Progenitor cell of endocrine pancreas (in vitro differentiated cells): ENCODE data around the gene BMP4. TPM values are rescaled to one million over a fixed set of nuclear protein-coding genes. Genes with fewer than 3 reads are reported as not detected.

ENCODE experiments used
- DNase-seq: peaks from one replicate; pipeline ENCODE4 v3.0.0; 2021; ENCODE audit warnings: low spot score; ENCODE audit not compliant: unreplicated experiment
- H3K27ac Mint-ChIP-seq: 2 replicates; pipeline ENCODE4 v1.8.0; 2021; ENCODE audit warnings: mild to moderate bottlenecking, moderate library complexity, mixed read lengths
- H3K27me3 Mint-ChIP-seq: 2 replicates; pipeline ENCODE4 v1.8.0; 2021; ENCODE audit warnings: mixed read lengths
- H3K36me3 Mint-ChIP-seq: 2 replicates; pipeline ENCODE4 v1.8.0; 2022; ENCODE audit warnings: mixed read lengths; ENCODE audit not compliant: insufficient read depth
- H3K4me1 Mint-ChIP-seq: 2 replicates; pipeline ENCODE4 v1.8.0; 2021; ENCODE audit warnings: low read depth, mixed read lengths
- H3K4me3 Mint-ChIP-seq: 2 replicates; pipeline ENCODE4 v1.8.0; 2021; ENCODE audit warnings: low read depth, mild to moderate bottlenecking, moderate library complexity, mixed read lengths
- H3K9me3 Mint-ChIP-seq: 2 replicates; pipeline ENCODE4 v1.8.0; 2021; ENCODE audit warnings: low read depth, mixed read lengths
- CTCF ChIP-seq: fragments of 200-600 bp; sonication (generic); IDR thresholded peaks from one replicate; pipeline ENCODE4 v1.5.0; 2021; ENCODE audit warnings: antibody characterized with exemption, mild to moderate bottlenecking; ENCODE audit not compliant: unreplicated experiment
- total RNA-seq: library from RNA; stranded (reverse); gene quantifications from 2 replicates; pipeline ENCODE4 v1.2.1, GENCODE V29; 2021

BMP4 gene
- total RNA-seq, 1 donor from 2014 or later, result 2.7 TPM

- Mint-ChIP-seq H3K36me3 (no peaks in the 10 kb centered on the region), H3K4me1 (peaks cover 18% of the 10 kb centered on the region), H3K4me3 (peak overlapping the region; percentile 71), H3K27me3 (peaks cover 70% of the 10 kb centered on the region), H3K27ac (peak overlapping the region; percentile 11), H3K9me3 (no peaks in the 10 kb centered on the region)
- DNase-seq, result peak; percentile 51
- peak; percentile 72 for TF ChIP-seq CTCF
Measured at GRCh38 chr14:53963320-53964227, 6.9 kb upstream of the BMP4 start.

- Mint-ChIP-seq H3K36me3 (no peaks in the 10 kb centered on the region), H3K4me3 (peak overlapping the region; percentile 71), H3K27me3 (peaks cover 72% of the 10 kb centered on the region), H3K4me1 (peaks cover 18% of the 10 kb centered on the region), H3K27ac (no peak overlapping the region), H3K9me3 (no peaks in the 10 kb centered on the region)
- no peak for TF ChIP-seq CTCF
- DNase-seq, result no peak
Measured at GRCh38 chr14:53962953-53963319, 6.3 kb upstream of the BMP4 start.

- TF ChIP-seq CTCF, result no peak
- no peaks in the 10 kb centered on the region for H3K36me3 Mint-ChIP-seq
- peaks cover 33% of the 10 kb centered on the region for H3K4me1 Mint-ChIP-seq
- no peak overlapping the region for H3K4me3 Mint-ChIP-seq
- H3K9me3 Mint-ChIP-seq, result no peaks in the 10 kb centered on the region
- DNase-seq, result no peak
- peaks cover 76% of the 10 kb centered on the region for H3K27me3 Mint-ChIP-seq
- no peak overlapping the region for H3K27ac Mint-ChIP-seq
Measured at GRCh38 chr14:53958628-53959027, 2.0 kb upstream of the BMP4 start.

GRCh38 chr14:53957739-53958138, 1.1 kb upstream of the BMP4 start:
- Mint-ChIP-seq H3K27me3 (peaks cover 73% of the 10 kb centered on the region), H3K36me3 (no peaks in the 10 kb centered on the region), H3K4me3 (peak overlapping the region; percentile 51), H3K9me3 (no peaks in the 10 kb centered on the region), H3K27ac (no peak overlapping the region), H3K4me1 (peaks cover 28% of the 10 kb centered on the region)
- no peak for DNase-seq
- TF ChIP-seq CTCF, result no peak

- H3K27me3 Mint-ChIP-seq, result peaks cover 78% of the 10 kb centered on the region
- DNase-seq, result no peak
- no peak for TF ChIP-seq CTCF
Measured at GRCh38 chr14:53955671-53956426, 776 bp downstream of the BMP4 start.

More at GRCh38 chr14:53955671-53956426, 776 bp downstream of the BMP4 start:
- H3K36me3 Mint-ChIP-seq, result no peaks in the 10 kb centered on the region
- H3K4me1 Mint-ChIP-seq, result peaks cover 41% of the 10 kb centered on the region
- no peaks in the 10 kb centered on the region for H3K9me3 Mint-ChIP-seq
- H3K27ac Mint-ChIP-seq, result no peak overlapping the region
- peak overlapping the region; percentile 82 for H3K4me3 Mint-ChIP-seq
